Suprapubic skin (tissue), 4 donors: ENCODE results near the gene TAP2.

ENCODE experiments used
- CTCF ChIP-seq, 2 donors: fragments of 200-600 bp in 1 of 2; fragments of 450-650 bp in 1 of 2; sonication (generic) in 1 of 2; IDR thresholded peaks; one replicate each; pipeline ENCODE4 v1.5.1; 2016 to 2019; ENCODE audit warnings: antibody characterized with exemption in 2 of 2, mild to moderate bottlenecking in 1 of 2, moderate library complexity in 1 of 2
- POLR2A ChIP-seq, 2 donors: fragments of 450-650 bp; IDR thresholded peaks; one replicate each; pipeline ENCODE4 v1.6.1; 2017; ENCODE audit warnings: antibody characterized with exemption in 2 of 2, mild to moderate bottlenecking in 2 of 2, moderate library complexity in 2 of 2
- POLR2AphosphoS5 ChIP-seq, 3 donors: sonication (generic); formaldehyde crosslinking; IDR thresholded peaks; one replicate each; pipeline ENCODE4 v1.6.1; 2017; ENCODE audit warnings: antibody characterized with exemption in 3 of 3

GRCh38 chr6:32842690-32843089, 4.2 kb upstream of the TAP2 start:
- TF ChIP-seq CTCF (IDR thresholded peaks at IDR 0.05) (no peak), POLR2AphosphoS5 (IDR thresholded peaks at IDR 0.05) (no peak), POLR2A (IDR thresholded peaks at IDR 0.05) (no peak)
